Activated CD8-positive, alpha-beta memory T cell treated with anti-CD3 and anti-CD28 coated beads for 24 hours (primary cell): Measurements from ENCODE around the gene NFKBIE.
A peak's percentile ranks its signal among the peaks of the same experiment; 100 is the strongest.

Experiments used
- DNase-seq: peaks from one replicate; pipeline ENCODE4 v3.0.0-alpha.2; 2020

NFKBIE gene

GRCh38 chr6:44257025-44257752, 8.2 kb downstream of the NFKBIE start, which contains the start of gene SLC35B2:
SLC35B2 (minus strand) TSS chr6:44257528; CDS start chr6:44257410, 118 bp downstream.
- DNase-seq = peak; percentile 88

GRCh38 chr6:44256775-44257024, 8.7 kb downstream of the NFKBIE start:
- no peak for DNase-seq

- peak; percentile 78 for DNase-seq
Observed at GRCh38 chr6:44255871-44256774, 9.2 kb downstream of the NFKBIE start.

- no peak for DNase-seq
Observed at GRCh38 chr6:44255105-44255808, 10.1 kb downstream of the NFKBIE start.

- peak; percentile 84 for DNase-seq
Observed at GRCh38 chr6:44254191-44255104, 10.9 kb downstream of the NFKBIE start.

- no peak for DNase-seq
Observed at GRCh38 chr6:44253307-44254101, 11.8 kb downstream of the NFKBIE start.

- DNase-seq = no peak
Observed at GRCh38 chr6:44251576-44252524, 13.5 kb downstream of the NFKBIE start.

GRCh38 chr6:44250718-44251123, 14.6 kb downstream of the NFKBIE start:
- DNase-seq = no peak

GRCh38 chr6:44250067-44250717, 15.2 kb downstream of the NFKBIE start:
- DNase-seq = no peak

- no peak for DNase-seq
Observed at GRCh38 chr6:44249082-44249748, 16.1 kb downstream of the NFKBIE start.

GRCh38 chr6:44248579-44248978, 16.8 kb downstream of the NFKBIE start:
- no peak for DNase-seq

GRCh38 chr6:44247338-44248302, 17.7 kb downstream of the NFKBIE start:
- DNase-seq = peak; percentile 96

GRCh38 chr6:44246663-44247337, 18.6 kb downstream of the NFKBIE start, which contains the start of gene HSP90AB1:
HSP90AB1 (plus strand) TSS chr6:44247101; CDS start chr6:44248630, 1,529 bp downstream.
- DNase-seq = no peak

GRCh38 chr6:44245912-44246662, 19.3 kb downstream of the NFKBIE start:
- DNase-seq = peak; percentile 97

GRCh38 chr6:44245391-44245911, 19.9 kb downstream of the NFKBIE start:
- DNase-seq = no peak

GRCh38 chr6:44243345-44243744, 22.0 kb downstream of the NFKBIE start:
- DNase-seq = no peak
